Loucy (cell line): ENCODE data around the gene LRRC17.

ENCODE experiments used
- EZH2phosphoT487 ChIP-seq: fragments of 200-600 bp; IDR thresholded peaks from 2 replicates; pipeline ENCODE4 v1.6.1; 2018; ENCODE audit warnings: antibody characterized with exemption, mild to moderate bottlenecking, moderate library complexity, borderline replicate concordance
- TF ChIP-seq, protein P1 (sequence below): fragments of 200-600 bp; sonication (generic); conservative IDR thresholded peaks from 2 replicates; pipeline ENCODE4 v1.5.1; 2014; ENCODE audit warnings: mild to moderate bottlenecking, antibody characterized with exemption, low read length

- TF ChIP-seq, protein P1, sequence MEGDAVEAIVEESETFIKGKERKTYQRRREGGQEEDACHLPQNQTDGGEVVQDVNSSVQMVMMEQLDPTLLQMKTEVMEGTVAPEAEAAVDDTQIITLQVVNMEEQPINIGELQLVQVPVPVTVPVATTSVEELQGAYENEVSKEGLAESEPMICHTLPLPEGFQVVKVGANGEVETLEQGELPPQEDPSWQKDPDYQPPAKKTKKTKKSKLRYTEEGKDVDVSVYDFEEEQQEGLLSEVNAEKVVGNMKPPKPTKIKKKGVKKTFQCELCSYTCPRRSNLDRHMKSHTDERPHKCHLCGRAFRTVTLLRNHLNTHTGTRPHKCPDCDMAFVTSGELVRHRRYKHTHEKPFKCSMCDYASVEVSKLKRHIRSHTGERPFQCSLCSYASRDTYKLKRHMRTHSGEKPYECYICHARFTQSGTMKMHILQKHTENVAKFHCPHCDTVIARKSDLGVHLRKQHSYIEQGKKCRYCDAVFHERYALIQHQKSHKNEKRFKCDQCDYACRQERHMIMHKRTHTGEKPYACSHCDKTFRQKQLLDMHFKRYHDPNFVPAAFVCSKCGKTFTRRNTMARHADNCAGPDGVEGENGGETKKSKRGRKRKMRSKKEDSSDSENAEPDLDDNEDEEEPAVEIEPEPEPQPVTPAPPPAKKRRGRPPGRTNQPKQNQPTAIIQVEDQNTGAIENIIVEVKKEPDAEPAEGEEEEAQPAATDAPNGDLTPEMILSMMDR, result no peak
- TF ChIP-seq EZH2phosphoT487, result no peak
Observed at GRCh38 chr7:102990642-102991041, 77.8 kb downstream of the LRRC17 start.
